Activated CD4-positive, CD25-positive, alpha-beta regulatory T cell treated with anti-CD3 and anti-CD28 coated beads, Interleukin-2, amount 50 U/mL, for 24 hours (primary cell): Measurements from ENCODE around the gene ITGA5.
A peak's percentile ranks its signal among the peaks of the same experiment; 100 is the strongest.

Source experiments
- ATAC-seq, 2 donors: fragments of 150-1000 bp; cut with Tn5 transposase; one replicate each; pipeline ENCODE4 v1.10.0; 2021; ENCODE audit warnings: mild to moderate bottlenecking in 1 of 2, moderate library complexity in 1 of 2

The ITGA5 gene

GRCh38 chr12:54419088-54419887 lies at the start of gene ITGA5:
ITGA5 (minus strand) TSS chr12:54419266; CDS start chr12:54419198, 68 bp downstream.
- peak; percentile 49 to 50 for ATAC-seq

- no peak for ATAC-seq
Observed at GRCh38 chr12:54465857-54466523, 46.9 kb upstream of the ITGA5 start.

DNA sequence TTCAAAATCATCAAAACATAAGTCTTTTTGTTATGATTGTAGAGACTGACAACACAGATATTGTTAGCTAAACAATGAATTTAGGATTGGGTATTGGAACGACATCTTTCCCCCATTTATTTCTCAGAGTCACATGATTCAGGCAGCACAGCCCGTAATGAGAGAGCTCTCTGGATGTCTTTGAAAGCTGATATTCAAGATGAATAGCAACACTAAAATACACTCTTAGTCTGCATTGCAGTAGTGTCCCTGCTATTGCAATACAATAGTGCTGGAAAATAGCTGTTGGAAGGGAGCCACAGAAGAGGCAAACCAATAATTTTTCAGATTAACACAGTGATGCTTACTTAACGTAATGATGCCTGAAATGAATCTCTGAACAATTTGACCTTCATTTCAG lies 44.4 kb upstream of the ITGA5 start:
- no peak for ATAC-seq

GRCh38 chr12:54463034-54463433 lies 44.0 kb upstream of the ITGA5 start:
- ATAC-seq = no peak

GRCh38 chr12:54460317-54460923 lies 41.4 kb upstream of the ITGA5 start:
- no peak for ATAC-seq

DNA sequence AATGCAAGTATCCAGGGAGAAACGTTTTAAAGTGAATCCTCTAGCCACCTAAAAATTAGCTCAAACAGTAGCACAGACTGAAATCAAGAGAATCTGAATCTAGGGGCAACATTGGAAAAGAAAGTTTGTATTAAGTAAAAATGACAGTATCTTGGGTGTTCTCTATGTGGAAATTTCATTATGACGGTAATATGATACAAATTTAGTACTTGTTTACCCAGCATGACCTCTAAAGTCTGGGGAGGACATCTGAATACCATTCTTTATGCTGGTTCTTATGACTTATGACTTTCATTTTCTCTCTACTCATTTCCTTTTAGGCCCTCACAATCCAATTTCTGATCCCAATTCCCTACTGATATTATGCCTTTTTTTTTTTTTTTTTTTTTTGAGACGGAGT lies 40.3 kb upstream of the ITGA5 start:
- ATAC-seq = no peak

DNA sequence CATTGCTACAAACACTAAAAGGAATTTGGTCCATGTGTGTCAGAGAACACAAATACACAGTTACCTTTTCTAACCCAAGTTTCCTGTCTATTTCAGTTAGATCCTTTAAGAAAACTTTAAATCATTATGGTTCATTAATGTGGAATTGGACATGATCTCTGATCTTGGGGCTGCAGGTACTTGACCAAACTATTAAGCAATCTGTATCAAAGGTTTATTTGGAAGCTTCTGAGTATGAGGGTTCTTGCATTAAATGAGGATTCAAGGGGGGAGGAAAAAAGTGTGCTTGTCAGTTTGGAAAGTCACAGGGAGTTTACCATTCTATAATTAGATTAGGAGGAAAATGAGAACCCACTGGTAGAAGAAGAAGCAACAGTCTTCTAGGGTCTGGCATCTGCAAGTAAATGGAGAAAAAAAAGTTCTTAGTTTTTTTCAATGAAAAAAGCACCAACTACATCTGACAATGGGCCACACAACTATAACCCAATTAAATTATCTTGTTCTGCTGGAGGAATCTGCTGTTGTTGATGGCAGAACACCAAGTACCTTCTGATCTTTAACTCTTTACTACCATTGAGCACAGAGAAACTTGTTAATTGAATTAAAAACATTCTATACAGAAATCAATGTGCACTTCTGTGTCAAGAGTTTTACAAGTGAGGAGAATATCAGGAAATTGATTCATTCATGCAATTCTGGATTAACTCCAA lies 36.8 kb upstream of the ITGA5 start:
- no peak for ATAC-seq

GRCh38 chr12:54452628-54453027 lies 33.6 kb upstream of the ITGA5 start:
- no peak for ATAC-seq

- no peak for ATAC-seq
Observed at GRCh38 chr12:54448344-54448743, 29.3 kb upstream of the ITGA5 start.

GRCh38 chr12:54447917-54448316 lies 28.9 kb upstream of the ITGA5 start:
- ATAC-seq = no peak

DNA sequence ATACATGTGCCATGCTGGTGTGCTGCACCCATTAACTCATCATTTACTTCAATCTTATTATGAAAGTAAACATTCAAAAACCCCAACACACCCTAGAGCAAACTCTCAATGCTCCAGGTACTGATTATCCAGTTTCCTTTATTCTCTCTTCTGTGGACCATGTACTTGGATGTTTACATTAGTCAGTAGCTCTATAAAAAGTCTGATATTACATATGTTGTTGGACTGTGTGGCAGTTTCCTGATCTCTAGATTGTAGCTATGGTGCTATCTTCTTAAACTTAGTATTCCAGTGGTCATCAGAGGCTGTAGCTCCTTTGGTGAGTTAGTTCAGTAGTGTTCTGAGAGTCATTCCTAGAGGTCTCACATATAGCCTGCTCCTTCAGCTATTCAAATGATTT lies 25.1 kb upstream of the ITGA5 start:
- ATAC-seq = no peak

DNA sequence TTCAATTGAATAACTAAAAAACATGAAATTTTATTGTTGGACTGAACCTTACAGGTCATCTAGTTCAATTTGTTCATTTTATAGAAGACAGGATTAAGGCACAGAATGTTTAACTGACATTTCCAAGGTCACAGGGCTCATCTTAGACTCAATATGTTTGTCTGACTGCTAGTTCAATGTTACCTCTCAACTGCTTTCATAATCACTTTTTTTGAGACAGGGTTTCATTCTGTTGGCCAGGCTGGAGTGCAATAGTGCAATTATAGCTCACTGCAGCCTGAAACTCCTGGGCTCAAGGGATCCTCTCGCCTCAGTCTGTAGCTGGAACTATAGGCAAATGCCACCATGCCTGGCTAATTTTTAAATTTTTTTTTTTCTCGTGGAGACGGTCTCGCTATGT lies 24.4 kb upstream of the ITGA5 start:
- no peak for ATAC-seq

- ATAC-seq = no peak
Observed at GRCh38 chr12:54442961-54443360, 23.9 kb upstream of the ITGA5 start.

DNA sequence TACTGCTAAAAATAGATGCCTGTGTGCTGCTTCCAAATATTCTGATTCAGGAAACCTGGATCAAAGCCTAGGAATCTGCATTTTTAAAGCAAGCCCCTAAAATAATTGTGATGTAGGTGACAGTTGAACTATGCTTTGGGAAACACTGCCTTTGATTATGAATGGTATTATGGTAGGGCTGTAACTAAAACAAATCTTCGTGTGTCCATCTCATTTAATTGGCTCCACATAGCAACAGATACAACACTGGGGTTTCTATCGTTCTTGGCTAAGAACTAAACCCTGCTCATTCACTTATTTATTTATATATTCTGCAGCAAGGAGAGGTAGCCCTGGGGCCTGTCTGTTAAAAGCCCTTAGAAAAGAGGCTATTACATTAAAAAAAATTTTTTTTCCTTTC lies 23.0 kb upstream of the ITGA5 start:
- ATAC-seq = no peak

GRCh38 chr12:54439521-54440255 lies 20.6 kb upstream of the ITGA5 start:
- ATAC-seq = peak; percentile 48 to 80

DNA sequence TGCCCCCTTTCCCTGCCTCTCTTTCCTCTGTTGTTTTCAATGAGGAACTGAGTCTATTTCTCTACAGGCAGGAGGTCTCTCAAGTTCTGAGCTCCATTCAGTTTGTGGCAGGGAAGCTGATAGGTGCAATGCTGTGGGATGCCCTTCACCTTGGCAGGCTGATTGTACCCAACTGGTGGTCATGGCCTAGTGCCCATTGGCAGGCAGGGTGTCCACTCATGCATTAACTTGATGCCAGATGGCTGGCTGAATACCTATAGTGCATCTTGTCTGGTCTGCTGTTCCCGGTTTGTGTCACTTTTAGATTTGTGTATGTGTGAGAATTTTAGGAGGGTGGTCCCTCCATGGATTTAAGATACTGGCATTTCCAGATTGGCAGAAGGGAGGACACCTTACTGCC lies 20.0 kb upstream of the ITGA5 start:
- no peak for ATAC-seq

DNA sequence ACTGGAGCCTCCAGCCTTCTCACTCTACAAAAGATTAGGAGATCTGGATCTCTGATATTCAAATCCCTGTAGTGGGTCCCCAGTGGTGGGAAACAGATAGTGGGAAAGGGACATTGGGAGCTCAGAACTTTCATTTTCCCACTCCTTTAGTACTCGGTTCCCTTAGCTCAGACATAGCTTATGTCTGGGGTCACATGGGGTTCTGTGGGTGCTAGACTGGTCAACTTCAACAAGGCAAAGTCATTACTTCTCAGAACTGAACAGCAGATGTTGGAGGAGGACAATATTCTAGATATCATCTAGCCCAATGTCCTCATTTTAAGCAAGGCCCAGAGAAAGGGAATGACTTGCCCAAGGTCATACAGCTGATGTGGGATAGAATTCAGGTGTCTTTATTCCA lies 19.5 kb upstream of the ITGA5 start:
- ATAC-seq = no peak

DNA sequence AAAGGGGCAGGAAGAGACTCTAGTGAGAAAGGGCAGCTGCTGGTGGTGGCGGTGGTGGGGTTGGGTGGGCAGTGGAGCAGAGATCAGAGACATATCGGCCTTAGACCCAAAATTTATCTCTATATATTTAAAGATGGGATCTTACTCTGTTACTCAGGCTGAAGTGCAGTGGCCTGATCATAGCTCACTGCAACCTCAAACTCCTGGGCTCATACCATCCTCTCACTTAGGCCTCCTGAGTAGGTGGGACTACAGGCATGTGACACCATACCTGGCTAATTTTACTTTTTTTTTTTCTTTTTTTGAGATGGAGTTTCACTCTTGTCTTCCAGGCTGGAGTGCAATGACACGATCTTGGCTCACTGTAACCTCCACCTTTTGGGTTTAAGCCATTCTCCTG lies 18.6 kb upstream of the ITGA5 start:
- no peak for ATAC-seq

DNA sequence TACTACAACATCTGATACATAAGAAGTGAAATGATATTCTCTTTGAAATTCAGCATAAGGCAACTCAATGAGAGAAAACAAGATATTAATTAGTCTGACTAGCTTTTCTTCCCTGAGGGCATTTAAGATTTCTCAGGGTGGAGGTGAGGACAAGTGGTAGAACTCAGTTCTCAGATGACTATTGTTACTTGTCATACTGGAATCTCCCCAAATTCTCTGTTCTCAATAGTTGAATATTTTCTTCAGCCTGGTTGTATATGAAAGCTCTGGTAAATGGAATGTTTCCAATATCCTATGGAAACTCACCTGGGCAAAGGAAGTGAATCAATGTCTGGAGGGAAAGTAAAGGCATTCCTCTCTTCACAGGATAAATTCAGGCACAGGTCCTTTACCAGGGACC lies 18.2 kb upstream of the ITGA5 start:
- ATAC-seq = peak; percentile 54 to 55

DNA sequence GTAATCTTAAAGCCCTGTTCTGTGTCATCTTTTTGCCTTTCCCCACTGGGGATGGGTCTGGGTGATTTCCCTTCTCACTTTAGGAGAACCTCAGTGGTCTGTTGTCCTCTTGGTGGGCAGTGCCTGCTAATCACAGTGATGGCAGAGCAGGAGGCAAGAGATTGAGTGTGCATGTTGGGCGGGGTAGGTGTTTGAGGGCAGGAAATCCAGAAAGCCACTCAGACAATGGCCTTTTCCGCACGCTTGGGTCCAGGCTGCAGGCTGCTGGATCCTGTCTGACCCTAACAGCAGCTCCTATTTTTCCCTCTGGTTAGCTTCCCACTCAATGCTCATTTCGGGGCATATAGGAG lies 13.7 kb upstream of the ITGA5 start:
- no peak for ATAC-seq

GRCh38 chr12:54431911-54432814 lies 13.1 kb upstream of the ITGA5 start:
- no peak for ATAC-seq
